GM23338 (cell line): ENCODE results near the gene EN2. TPM values are rescaled to one million over a fixed set of nuclear protein-coding genes. Genes with fewer than 3 reads are reported as not detected.

ENCODE experiments used
- ATAC-seq: fragments of 200-7000 bp; cut with Tn5 transposase; 3 replicates; pipeline ENCODE4 v1.9.1; 2020
- DNase-seq: peaks from one replicate; pipeline ENCODE4 v3.0.0-alpha.2; 2015; ENCODE audit warnings: low spot score
- H2AFZ ChIP-seq: fragments of 200-600 bp; sonication (generic); 2 replicates; pipeline ENCODE4 v1.8.0; 2016; ENCODE audit warnings: antibody characterized with exemption, mild to moderate bottlenecking, moderate library complexity
- H3F3A ChIP-seq: fragments of 200-600 bp; sonication (generic); replicated peaks from 2 replicates; pipeline ENCODE4 v1.8.0; 2017; ENCODE audit warnings: antibody characterized with exemption, mixed run types, low read depth
- H3K27ac ChIP-seq: fragments of 200-600 bp; sonication (generic); 2 replicates; pipeline ENCODE4 v1.6.1; 2016; ENCODE audit warnings: low read depth
- H3K27me3 ChIP-seq: fragments of 200-600 bp; sonication (generic); 2 replicates; pipeline ENCODE4 v1.8.0; 2016; ENCODE audit warnings: mild to moderate bottlenecking, mixed run types, moderate library complexity; ENCODE audit not compliant: insufficient read depth
- H3K36me3 ChIP-seq: fragments of 200-600 bp; sonication (generic); 2 replicates; pipeline ENCODE4 v1.8.0; 2016; ENCODE audit warnings: mild to moderate bottlenecking; ENCODE audit not compliant: insufficient read depth
- H3K4me1 ChIP-seq: fragments of 200-600 bp; sonication (generic); 2 replicates; pipeline ENCODE4 v1.8.0; 2016; ENCODE audit warnings: mild to moderate bottlenecking, moderate library complexity; ENCODE audit not compliant: insufficient read depth
- H3K4me2 ChIP-seq: fragments of 200-600 bp; sonication (generic); 2 replicates; pipeline ENCODE4 v1.7.1; 2017; ENCODE audit warnings: mixed run types
- H3K4me3 ChIP-seq: fragments of 200-600 bp; sonication (generic); 2 replicates; pipeline ENCODE4 v1.6.1; 2016; ENCODE audit warnings: mixed run types
- H3K79me2 ChIP-seq: fragments of 200-600 bp; sonication (generic); replicated peaks from 2 replicates; pipeline ENCODE4 v1.8.0; 2017; ENCODE audit warnings: mild to moderate bottlenecking; ENCODE audit not compliant: insufficient read depth
- H3K9me2 ChIP-seq: fragments of 200-600 bp; sonication (generic); 2 replicates; pipeline ENCODE4 v1.8.0; 2017; ENCODE audit not compliant: insufficient read depth
- H4K20me1 ChIP-seq: fragments of 200-600 bp; sonication (generic); replicated peaks from 2 replicates; pipeline ENCODE4 v1.8.0; 2017; ENCODE audit warnings: mild to moderate bottlenecking; ENCODE audit not compliant: insufficient read depth
- H3K27ac Mint-ChIP-seq: 2 replicates; pipeline ENCODE4 v1.8.0; 2020; ENCODE audit warnings: inconsistent platforms, mild to moderate bottlenecking, moderate library complexity, mixed read lengths
- H3K27me3 Mint-ChIP-seq: 3 replicates; pipeline ENCODE4 v1.8.0; 2022; ENCODE audit warnings: low read depth, mild to moderate bottlenecking, moderate library complexity, mixed read lengths, inconsistent platforms; ENCODE audit not compliant: insufficient read depth, poor library complexity
- H3K36me3 Mint-ChIP-seq: 3 replicates; pipeline ENCODE4 v1.8.0; 2021; ENCODE audit warnings: low read depth, mild to moderate bottlenecking, inconsistent platforms, moderate library complexity, mixed read lengths
- H3K4me1 Mint-ChIP-seq: 3 replicates; pipeline ENCODE4 v1.8.0; 2020; ENCODE audit warnings: mild to moderate bottlenecking, inconsistent platforms, mixed read lengths
- H3K4me3 Mint-ChIP-seq: 3 replicates; pipeline ENCODE4 v1.8.0; 2021; ENCODE audit warnings: moderate library complexity, mild to moderate bottlenecking, inconsistent platforms, mixed read lengths
- H3K9me3 Mint-ChIP-seq: 3 replicates; pipeline ENCODE4 v1.8.0; 2020; ENCODE audit warnings: moderate library complexity, mild to moderate bottlenecking, inconsistent platforms, mixed read lengths
- CREB1 ChIP-seq: fragments of 250-450 bp; sonication (Bioruptor Pico); IDR thresholded peaks from 2 replicates; pipeline ENCODE4 v1.5.0; 2020; ENCODE audit warnings: low read depth, mild to moderate bottlenecking, moderate library complexity
- EZH2 ChIP-seq: fragments of 200-600 bp; sonication (generic); IDR thresholded peaks from one replicate; pipeline ENCODE4 v1.8.0; 2017; ENCODE audit warnings: antibody characterized with exemption, mild to moderate bottlenecking, low read depth; ENCODE audit not compliant: unreplicated experiment
- ZNF331 ChIP-seq: fragments of 250-450 bp; sonication (Bioruptor Pico); IDR thresholded peaks from 2 replicates; pipeline ENCODE4 v1.5.0; 2020; ENCODE audit warnings: low read depth, mild to moderate bottlenecking, moderate library complexity
- polyA plus RNA-seq: library from polyadenylated mRNA; unstranded; fragments of >200 nt; fragmentation: Nextera tagmentation; extraction: Ambion mirVana; gene quantifications from 2 replicates; pipeline ENCODE4 v1.2.1, GENCODE V29; 2016
- total RNA-seq: library from RNA; depleted of rRNA; stranded (reverse); fragments of >200 nt; shearing (Covaris generic); gene quantifications from 2 replicates; pipeline ENCODE4 v1.2.3, GENCODE V29; 2014
- TF ChIP-seq, protein P1 (sequence below), 2 experiments: fragments of 200-600 bp in 1 of 2; sonication (generic) in 1 of 2; conservative IDR thresholded peaks; 2 replicates each; pipeline versions ENCODE4 v1.5.1 to v1.6.1; 2016 to 2017; ENCODE audit warnings: antibody characterized with exemption in 2 of 2, low read depth in 2 of 2, mild to moderate bottlenecking in 2 of 2, moderate library complexity in 1 of 2
- TF ChIP-seq, protein P2 (sequence below): IDR thresholded peaks from 2 replicates; pipeline ENCODE4 v1.6.1; 2016; ENCODE audit warnings: antibody characterized with exemption
- TF ChIP-seq, protein P3 (sequence below): IDR thresholded peaks from one replicate; pipeline ENCODE4 v1.6.1; 2018; ENCODE audit warnings: antibody characterized with exemption; ENCODE audit not compliant: unreplicated experiment

Gene EN2
- total and polyA plus RNA-seq, 2 experiments from 2014 or later = not detected

DNA sequence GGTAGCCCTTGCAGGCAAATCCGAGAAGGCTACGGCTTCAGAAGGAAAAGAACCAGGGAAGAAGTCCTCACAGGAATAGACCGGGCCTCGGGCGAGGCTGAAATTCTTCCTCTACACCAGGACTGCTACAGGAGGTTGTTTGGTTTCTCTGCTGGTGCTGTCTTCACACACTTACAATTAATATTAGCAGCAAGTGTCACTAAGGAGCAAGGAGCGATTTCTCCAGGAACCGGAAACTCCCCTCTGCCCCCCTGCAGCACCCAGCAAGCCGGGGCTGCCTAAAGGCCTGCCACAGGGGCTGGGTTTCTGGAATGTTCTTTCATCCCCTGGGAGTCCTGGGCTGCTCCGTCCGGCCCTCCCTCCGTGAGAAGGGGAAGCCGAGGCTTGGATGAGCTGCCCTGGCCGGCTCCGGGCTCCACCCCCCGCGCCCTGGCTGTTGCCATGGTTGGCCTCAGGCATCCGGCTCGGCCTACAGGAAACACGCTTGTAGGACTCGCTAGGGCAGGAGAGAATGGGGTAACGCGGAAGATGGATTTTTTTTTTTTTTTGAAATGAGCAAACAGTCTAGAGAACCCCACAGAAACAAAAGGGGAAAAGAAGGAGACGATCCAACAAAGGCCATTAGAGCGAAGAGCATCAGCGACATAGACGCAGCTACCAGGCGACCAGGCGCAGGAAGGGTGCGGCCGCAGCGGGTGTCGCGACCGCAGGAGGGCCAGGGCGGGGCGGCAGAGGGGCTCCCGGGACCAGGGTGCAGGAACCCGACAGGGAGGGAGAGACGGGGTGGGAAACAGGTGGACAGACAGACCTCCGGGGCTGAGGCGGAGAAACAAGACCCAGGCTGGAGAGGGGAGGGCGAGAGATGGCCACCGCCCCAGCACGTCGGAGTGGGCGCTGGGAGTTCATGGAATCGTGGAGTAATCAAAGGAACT, 33.0 kb downstream of the EN2 start:
- Mint-ChIP-seq H3K36me3 (no peaks in the 10 kb centered on the region), H3K27me3 (peaks cover 84% of the 10 kb centered on the region), H3K4me3 (peak overlapping the region; percentile 78), H3K4me1 (peaks cover 31% of the 10 kb centered on the region), H3K9me3 (no peaks in the 10 kb centered on the region; the same call in 2 of the 3 replicates), H3K27ac (no peak overlapping the region)
- Histone ChIP-seq H4K20me1 (no peaks in the 10 kb centered on the region), H3K79me2 (no peaks in the 10 kb centered on the region), H3K4me2 (peak overlapping the region; percentile 86), H3K36me3 (no peaks in the 10 kb centered on the region), H3F3A (0 out of 2 replicates have a peak, but pooled peaks cover 9% of the 10 kb centered on the region), H2AFZ (peak overlapping the region; percentile 97), H3K4me3 (peak overlapping the region; percentile 73), H3K27ac (no peak overlapping the region), H3K4me1 (peaks cover 19% of the 10 kb centered on the region), H3K9me2 (no peaks in the 10 kb centered on the region), H3K27me3 (peaks cover 71% of the 10 kb centered on the region)
- TF ChIP-seq, protein P1, sequence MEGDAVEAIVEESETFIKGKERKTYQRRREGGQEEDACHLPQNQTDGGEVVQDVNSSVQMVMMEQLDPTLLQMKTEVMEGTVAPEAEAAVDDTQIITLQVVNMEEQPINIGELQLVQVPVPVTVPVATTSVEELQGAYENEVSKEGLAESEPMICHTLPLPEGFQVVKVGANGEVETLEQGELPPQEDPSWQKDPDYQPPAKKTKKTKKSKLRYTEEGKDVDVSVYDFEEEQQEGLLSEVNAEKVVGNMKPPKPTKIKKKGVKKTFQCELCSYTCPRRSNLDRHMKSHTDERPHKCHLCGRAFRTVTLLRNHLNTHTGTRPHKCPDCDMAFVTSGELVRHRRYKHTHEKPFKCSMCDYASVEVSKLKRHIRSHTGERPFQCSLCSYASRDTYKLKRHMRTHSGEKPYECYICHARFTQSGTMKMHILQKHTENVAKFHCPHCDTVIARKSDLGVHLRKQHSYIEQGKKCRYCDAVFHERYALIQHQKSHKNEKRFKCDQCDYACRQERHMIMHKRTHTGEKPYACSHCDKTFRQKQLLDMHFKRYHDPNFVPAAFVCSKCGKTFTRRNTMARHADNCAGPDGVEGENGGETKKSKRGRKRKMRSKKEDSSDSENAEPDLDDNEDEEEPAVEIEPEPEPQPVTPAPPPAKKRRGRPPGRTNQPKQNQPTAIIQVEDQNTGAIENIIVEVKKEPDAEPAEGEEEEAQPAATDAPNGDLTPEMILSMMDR (conservative IDR thresholded peaks at IDR 0.05; ENCODE audit: low read depth in 2 of 2) = no peak
- TF ChIP-seq EZH2 = peak; percentile 9
- TF ChIP-seq, protein P2, sequence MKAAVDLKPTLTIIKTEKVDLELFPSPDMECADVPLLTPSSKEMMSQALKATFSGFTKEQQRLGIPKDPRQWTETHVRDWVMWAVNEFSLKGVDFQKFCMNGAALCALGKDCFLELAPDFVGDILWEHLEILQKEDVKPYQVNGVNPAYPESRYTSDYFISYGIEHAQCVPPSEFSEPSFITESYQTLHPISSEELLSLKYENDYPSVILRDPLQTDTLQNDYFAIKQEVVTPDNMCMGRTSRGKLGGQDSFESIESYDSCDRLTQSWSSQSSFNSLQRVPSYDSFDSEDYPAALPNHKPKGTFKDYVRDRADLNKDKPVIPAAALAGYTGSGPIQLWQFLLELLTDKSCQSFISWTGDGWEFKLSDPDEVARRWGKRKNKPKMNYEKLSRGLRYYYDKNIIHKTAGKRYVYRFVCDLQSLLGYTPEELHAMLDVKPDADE = no peak
- TF ChIP-seq CREB1 (CRISPR knock-in tag) = no peak
- TF ChIP-seq, protein P3, sequence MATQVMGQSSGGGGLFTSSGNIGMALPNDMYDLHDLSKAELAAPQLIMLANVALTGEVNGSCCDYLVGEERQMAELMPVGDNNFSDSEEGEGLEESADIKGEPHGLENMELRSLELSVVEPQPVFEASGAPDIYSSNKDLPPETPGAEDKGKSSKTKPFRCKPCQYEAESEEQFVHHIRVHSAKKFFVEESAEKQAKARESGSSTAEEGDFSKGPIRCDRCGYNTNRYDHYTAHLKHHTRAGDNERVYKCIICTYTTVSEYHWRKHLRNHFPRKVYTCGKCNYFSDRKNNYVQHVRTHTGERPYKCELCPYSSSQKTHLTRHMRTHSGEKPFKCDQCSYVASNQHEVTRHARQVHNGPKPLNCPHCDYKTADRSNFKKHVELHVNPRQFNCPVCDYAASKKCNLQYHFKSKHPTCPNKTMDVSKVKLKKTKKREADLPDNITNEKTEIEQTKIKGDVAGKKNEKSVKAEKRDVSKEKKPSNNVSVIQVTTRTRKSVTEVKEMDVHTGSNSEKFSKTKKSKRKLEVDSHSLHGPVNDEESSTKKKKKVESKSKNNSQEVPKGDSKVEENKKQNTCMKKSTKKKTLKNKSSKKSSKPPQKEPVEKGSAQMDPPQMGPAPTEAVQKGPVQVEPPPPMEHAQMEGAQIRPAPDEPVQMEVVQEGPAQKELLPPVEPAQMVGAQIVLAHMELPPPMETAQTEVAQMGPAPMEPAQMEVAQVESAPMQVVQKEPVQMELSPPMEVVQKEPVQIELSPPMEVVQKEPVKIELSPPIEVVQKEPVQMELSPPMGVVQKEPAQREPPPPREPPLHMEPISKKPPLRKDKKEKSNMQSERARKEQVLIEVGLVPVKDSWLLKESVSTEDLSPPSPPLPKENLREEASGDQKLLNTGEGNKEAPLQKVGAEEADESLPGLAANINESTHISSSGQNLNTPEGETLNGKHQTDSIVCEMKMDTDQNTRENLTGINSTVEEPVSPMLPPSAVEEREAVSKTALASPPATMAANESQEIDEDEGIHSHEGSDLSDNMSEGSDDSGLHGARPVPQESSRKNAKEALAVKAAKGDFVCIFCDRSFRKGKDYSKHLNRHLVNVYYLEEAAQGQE = no peak
- no peak for TF ChIP-seq ZNF331 (CRISPR knock-in tag)
- ATAC-seq = peak; percentile 84
- peak; percentile 90 for DNase-seq
